SK-N-DZ (cell line): ENCODE data around the gene M1AP.
A peak's percentile ranks its signal among the peaks of the same experiment; 100 is the strongest.

ENCODE experiments used
- DNase-seq: peaks from one replicate; pipeline ENCODE4 v3.0.0-alpha.2; 2015; ENCODE audit warnings: low spot score

Gene M1AP

GRCh38 chr2:74546004-74546403, 102.1 kb downstream of the M1AP start:
- DNase-seq: no peak

GRCh38 chr2:74544634-74545033, 103.5 kb downstream of the M1AP start:
- no peak for DNase-seq

GRCh38 chr2:74542978-74543377, 105.2 kb downstream of the M1AP start:
- no peak for DNase-seq

GRCh38 chr2:74540291-74540690, 107.8 kb downstream of the M1AP start:
- DNase-seq: no peak

- no peak for DNase-seq
Observed at GRCh38 chr2:74538881-74539339, 109.2 kb downstream of the M1AP start.

- no peak for DNase-seq
Observed at GRCh38 chr2:74537140-74537539, 111.0 kb downstream of the M1AP start.

GRCh38 chr2:74536166-74536950, 111.8 kb downstream of the M1AP start:
- no peak for DNase-seq

- DNase-seq: no peak
Observed at GRCh38 chr2:74535440-74535965, 112.6 kb downstream of the M1AP start.

- no peak for DNase-seq
Observed at GRCh38 chr2:74534411-74534810, 113.7 kb downstream of the M1AP start.

GRCh38 chr2:74533464-74533863, 114.7 kb downstream of the M1AP start:
- DNase-seq: no peak

GRCh38 chr2:74532222-74532621, 115.9 kb downstream of the M1AP start:
- DNase-seq: no peak

GRCh38 chr2:74531666-74532065, 116.5 kb downstream of the M1AP start:
- DNase-seq: no peak

- no peak for DNase-seq
Observed at GRCh38 chr2:74530239-74531187, 117.6 kb downstream of the M1AP start.

GRCh38 chr2:74529357-74530238, 118.5 kb downstream of the M1AP start, which contains the start of the genes AUP1 and HTRA2:
Gene AUP1, minus strand, starts transcription at chr2:74529706. Its CDS starts 77 bp downstream, at chr2:74529629.
Gene HTRA2, plus strand, starts transcription at chr2:74529933. Its CDS starts 74 bp downstream, at chr2:74530007.
- DNase-seq: peak; percentile 98

- no peak for DNase-seq
Observed at GRCh38 chr2:74528600-74529356, 119.4 kb downstream of the M1AP start.

GRCh38 chr2:74527741-74528140, 120.4 kb downstream of the M1AP start:
- DNase-seq: no peak

- DNase-seq: no peak
Observed at GRCh38 chr2:74526649-74527230, 121.4 kb downstream of the M1AP start.

- no peak for DNase-seq
Observed at GRCh38 chr2:74525717-74526648, 122.1 kb downstream of the M1AP start, which contains the start of gene DQX1. Gene DQX1, minus strand, starts transcription at chr2:74526231. Its CDS starts 502 bp downstream, at chr2:74525729.
